Measurements from ENCODE around the gene B4GALNT2. TPM values are rescaled to one million over a fixed set of nuclear protein-coding genes. Genes with fewer than 3 reads are reported as not detected.
"Not testable (repeated sequence)": the region's sequence is repeated elsewhere in the genome, so short reads cannot be mapped to it uniquely, and the experiment has no call there.

Gene B4GALNT2
- under 1 TPM in 2 of 5 donors, not detected in 3; 0.03 to 0.19 TPM for total RNA-seq
- 0.02 TPM for total RNA-seq (2013)
- 0 to 0.14 (median 0) reads per million in 29 experiments for total RNA-seq

GRCh38 chr17:49132699-49133364, at the start of gene B4GALNT2:
B4GALNT2 (plus strand) TSS chr17:49132769; CDS start chr17:49132793, 24 bp downstream.
- H3K9me3 ChIP-seq, result no peaks in the 10 kb centered on the region
- Mint-ChIP-seq H3K4me1 (peaks cover 7 to 11% (median 9%) of the 10 kb centered on the region in 3 donors), H3K4me3 (peak within 1 kb of the TSS; percentile 63 to 74 (median 66)), H3K9me3 (no peaks in the 10 kb centered on the region), H3K27ac (no peak within 1 kb of the TSS), H3K36me3 (no peaks in the 10 kb centered on the region), H3K27me3 (peaks cover 51 to 70% of the 10 kb centered on the region in 2 donors)
- peaks cover 0 to 12% of the 10 kb centered on the region in 2 experiments for H3K4me1 ChIP-seq (ENCODE audit: control insufficient read depth in 1 of 2, extremely low read depth in 1 of 2, insufficient read depth in 2 of 2, low read length in 2 of 2)
- POLR2A ChIA-PET, result no interaction called here
- WGBS (ENCODE audit: insufficient coverage), result 11% methylated on average over 65 of the region's 65 CpGs
- CTCF ChIA-PET, result no interaction called here
- no peak within 1 kb of the TSS for H3K27ac ChIP-seq (ENCODE audit: low read length)
- ATAC-seq (replicated peaks in 1 of 4), result peak; percentile 50 to 71 (median 62)
- H3K27me3 ChIP-seq (replicated peaks in 1 of 2; ENCODE audit: control insufficient read depth in 2 of 2, extremely low read depth in 1 of 2, insufficient read depth in 2 of 2, low read length in 1 of 2), result peaks cover 9 to 51% of the 10 kb centered on the region in 2 experiments
- H3K36me3 ChIP-seq (ENCODE audit: control insufficient read depth in 2 of 2, extremely low read depth in 1 of 2, insufficient read depth in 1 of 2, low read length in 1 of 2), result no peaks in the 10 kb centered on the region
- peak within 1 kb of the TSS in 1 of 2 donors; percentile 23 for H3K4me3 ChIP-seq (ENCODE audit: control insufficient read depth in 1 of 2, extremely low read depth in 1 of 2, low read length in 1 of 2)
- DNase-seq, result peak in 16 of 35 experiments; percentile 2 to 18 (median 6)

GRCh38 chr17:49085046-49085445, 47.5 kb upstream of the B4GALNT2 start:
- H3K27ac ChIP-seq (ENCODE audit: low read length); H3K4me3 Mint-ChIP-seq; H3K9me3 ChIP-seq; H3K27ac Mint-ChIP-seq; H3K4me1 ChIP-seq (ENCODE audit: control insufficient read depth in 1 of 2, extremely low read depth in 1 of 2, insufficient read depth in 2 of 2, low read length in 2 of 2); H3K36me3 Mint-ChIP-seq; H3K4me1 Mint-ChIP-seq; DNase-seq; H3K4me3 ChIP-seq (ENCODE audit: control insufficient read depth in 1 of 2, extremely low read depth in 1 of 2, low read length in 1 of 2); CTCF ChIA-PET; H3K9me3 Mint-ChIP-seq; ATAC-seq (replicated peaks in 1 of 4); POLR2A ChIA-PET; H3K36me3 ChIP-seq (ENCODE audit: control insufficient read depth in 2 of 2, extremely low read depth in 1 of 2, insufficient read depth in 1 of 2, low read length in 1 of 2): not testable (repeated sequence)
- peaks cover 22 to 42% of the 10 kb centered on the region in 2 donors for H3K27me3 Mint-ChIP-seq
- no CpG with 5 or more reads among the region's 2 CpGs for WGBS (ENCODE audit: insufficient coverage)
- peaks cover 0 to 21% of the 10 kb centered on the region in 2 experiments for H3K27me3 ChIP-seq (replicated peaks in 1 of 2; ENCODE audit: control insufficient read depth in 2 of 2, extremely low read depth in 1 of 2, insufficient read depth in 2 of 2, low read length in 1 of 2)

GRCh38 chr17:49085565-49086315, 46.8 kb upstream of the B4GALNT2 start:
- H3K27me3 Mint-ChIP-seq, result peaks cover 22 to 42% of the 10 kb centered on the region in 2 donors
- CTCF ChIA-PET, result no interaction called here

GRCh38 chr17:49086316-49086605, 46.3 kb upstream of the B4GALNT2 start:
- H3K27me3 Mint-ChIP-seq, result peaks cover 23 to 46% of the 10 kb centered on the region in 2 donors
- H3K4me3 ChIP-seq (ENCODE audit: control insufficient read depth in 1 of 2, extremely low read depth in 1 of 2, low read length in 1 of 2), result no peak overlapping the region
- no peaks in the 10 kb centered on the region for H3K4me1 Mint-ChIP-seq
- peaks cover 0 to 24% of the 10 kb centered on the region in 2 experiments for H3K27me3 ChIP-seq (replicated peaks in 1 of 2; ENCODE audit: control insufficient read depth in 2 of 2, extremely low read depth in 1 of 2, insufficient read depth in 2 of 2, low read length in 1 of 2)
- H3K36me3 Mint-ChIP-seq, result no peaks in the 10 kb centered on the region
- H3K27ac ChIP-seq (ENCODE audit: low read length), result no peak overlapping the region
- H3K9me3 ChIP-seq, result no peaks in the 10 kb centered on the region
- ChIA-PET CTCF (no interaction called here), POLR2A (no interaction called here)
- no peak overlapping the region for H3K4me3 Mint-ChIP-seq
- no peak overlapping the region for H3K27ac Mint-ChIP-seq
- H3K4me1 ChIP-seq (ENCODE audit: control insufficient read depth in 1 of 2, extremely low read depth in 1 of 2, insufficient read depth in 2 of 2, low read length in 2 of 2), result peaks cover 0 to 4% of the 10 kb centered on the region in 2 experiments
- no peaks in the 10 kb centered on the region for H3K9me3 Mint-ChIP-seq
- H3K36me3 ChIP-seq (ENCODE audit: control insufficient read depth in 2 of 2, extremely low read depth in 1 of 2, insufficient read depth in 1 of 2, low read length in 1 of 2), result no peaks in the 10 kb centered on the region
- ATAC-seq (replicated peaks in 1 of 4) (no peak), DNase-seq (no peak)
- WGBS (ENCODE audit: insufficient coverage), result no CpG with 5 or more reads among the region's 1 CpG

More at GRCh38 chr17:49085565-49086315, 46.8 kb upstream of the B4GALNT2 start:
- WGBS (ENCODE audit: insufficient coverage), result 97% methylated on average over 3 of the region's 5 CpGs
- H3K9me3 ChIP-seq, result no peaks in the 10 kb centered on the region
- H3K27ac ChIP-seq (ENCODE audit: low read length), result no peak overlapping the region
- Mint-ChIP-seq H3K36me3 (no peaks in the 10 kb centered on the region), H3K4me1 (no peaks in the 10 kb centered on the region), H3K4me3 (no peak overlapping the region), H3K9me3 (no peaks in the 10 kb centered on the region), H3K27ac (no peak overlapping the region)
- H3K27me3 ChIP-seq (replicated peaks in 1 of 2; ENCODE audit: control insufficient read depth in 2 of 2, extremely low read depth in 1 of 2, insufficient read depth in 2 of 2, low read length in 1 of 2), result peaks cover 0 to 23% of the 10 kb centered on the region in 2 experiments
- peaks cover 0 to 4% of the 10 kb centered on the region in 2 experiments for H3K4me1 ChIP-seq (ENCODE audit: control insufficient read depth in 1 of 2, extremely low read depth in 1 of 2, insufficient read depth in 2 of 2, low read length in 2 of 2)
- no peaks in the 10 kb centered on the region for H3K36me3 ChIP-seq (ENCODE audit: control insufficient read depth in 2 of 2, extremely low read depth in 1 of 2, insufficient read depth in 1 of 2, low read length in 1 of 2)
- H3K4me3 ChIP-seq (ENCODE audit: control insufficient read depth in 1 of 2, extremely low read depth in 1 of 2, low read length in 1 of 2), result no peak overlapping the region
- no peak for DNase-seq
- POLR2A ChIA-PET, result no interaction called here
- no peak for ATAC-seq (replicated peaks in 1 of 4)

GRCh38 chr17:49086649-49087048, 45.9 kb upstream of the B4GALNT2 start:
- ATAC-seq (replicated peaks in 1 of 4), result no peak
- Mint-ChIP-seq H3K27ac (no peak overlapping the region), H3K9me3 (no peaks in the 10 kb centered on the region), H3K27me3 (peaks cover 23 to 46% of the 10 kb centered on the region in 2 donors), H3K36me3 (no peaks in the 10 kb centered on the region), H3K4me1 (no peaks in the 10 kb centered on the region), H3K4me3 (no peak overlapping the region)
- H3K27ac ChIP-seq (ENCODE audit: low read length), result no peak overlapping the region
- H3K27me3 ChIP-seq (replicated peaks in 1 of 2; ENCODE audit: control insufficient read depth in 2 of 2, extremely low read depth in 1 of 2, insufficient read depth in 2 of 2, low read length in 1 of 2), result peaks cover 0 to 23% of the 10 kb centered on the region in 2 experiments
- H3K4me3 ChIP-seq (ENCODE audit: control insufficient read depth in 1 of 2, extremely low read depth in 1 of 2, low read length in 1 of 2), result no peak overlapping the region
- ChIA-PET POLR2A (no interaction called here), CTCF (no interaction called here)
- no peak for DNase-seq
- peaks cover 0 to 4% of the 10 kb centered on the region in 2 experiments for H3K4me1 ChIP-seq (ENCODE audit: control insufficient read depth in 1 of 2, extremely low read depth in 1 of 2, insufficient read depth in 2 of 2, low read length in 2 of 2)
- H3K9me3 ChIP-seq, result no peaks in the 10 kb centered on the region
- no peaks in the 10 kb centered on the region for H3K36me3 ChIP-seq (ENCODE audit: control insufficient read depth in 2 of 2, extremely low read depth in 1 of 2, insufficient read depth in 1 of 2, low read length in 1 of 2)

- Histone ChIP-seq H3K9me3 (no peaks in the 10 kb centered on the region), H3K27me3 (replicated peaks in 1 of 2; ENCODE audit: control insufficient read depth in 2 of 2, extremely low read depth in 1 of 2, insufficient read depth in 2 of 2, low read length in 1 of 2) (peaks cover 0 to 18% of the 10 kb centered on the region in 2 experiments), H3K4me3 (ENCODE audit: control insufficient read depth in 1 of 2, extremely low read depth in 1 of 2, low read length in 1 of 2) (no peak overlapping the region), H3K36me3 (ENCODE audit: control insufficient read depth in 2 of 2, extremely low read depth in 1 of 2, insufficient read depth in 1 of 2, low read length in 1 of 2) (no peaks in the 10 kb centered on the region), H3K27ac (ENCODE audit: low read length) (no peak overlapping the region), H3K4me1 (ENCODE audit: control insufficient read depth in 1 of 2, extremely low read depth in 1 of 2, insufficient read depth in 2 of 2, low read length in 2 of 2) (peaks cover 0 to 4% of the 10 kb centered on the region in 2 experiments)
- Mint-ChIP-seq H3K4me3 (no peak overlapping the region), H3K27me3 (peaks cover 23 to 42% of the 10 kb centered on the region in 2 donors), H3K9me3 (no peaks in the 10 kb centered on the region), H3K36me3 (no peaks in the 10 kb centered on the region), H3K27ac (no peak overlapping the region), H3K4me1 (no peaks in the 10 kb centered on the region)
- 80% methylated on average over 1 of the region's 7 CpGs for WGBS (ENCODE audit: insufficient coverage)
- DNase-seq (no peak), ATAC-seq (replicated peaks in 1 of 4) (no peak)
- ChIA-PET CTCF (no interaction called here), POLR2A (no interaction called here)
Observed at GRCh38 chr17:49089094-49089493, 43.5 kb upstream of the B4GALNT2 start.
